ENCODE measurements around the gene DAAM1. TPM values are rescaled to one million over a fixed set of nuclear protein-coding genes. Genes with fewer than 3 reads are reported as not detected.

DAAM1 gene
- total and polyA plus RNA-seq, 3 donors from 2014 or later, result 23.9 to 57.3 (median 54.6) TPM

- DNase-seq, result peak; percentile 60
- Histone ChIP-seq H3K9me3 (no peaks in the 10 kb centered on the region), H3K27ac (peak overlapping the region; percentile 55 to 67), H3K4me1 (peaks cover 55% of the 10 kb centered on the region), H3K4me3 (no peak overlapping the region), H3K36me3 (ENCODE audit: low read depth, missing control alignments) (no peaks in the 10 kb centered on the region), H3K27me3 (no peaks in the 10 kb centered on the region)
- intact Hi-C loops (cut with DNase I; ENCODE audit: low total_unique reads), result no loop called here
- no peak for TF ChIP-seq POLR2A (IDR thresholded peaks at IDR 0.05)
- TF ChIP-seq CTCF (IDR thresholded peaks at IDR 0.05), result no peak
- WGBS, 2 donors, result 22 to 37% methylated on average over 5 of the region's 5 CpGs
These were observed 9.3 kb downstream of the DAAM1 start for GRCh38 chr14:59197695-59198262.

GRCh38 chr14:59199205-59199604, 10.7 kb downstream of the DAAM1 start:
- no peak for TF ChIP-seq POLR2A (IDR thresholded peaks at IDR 0.05)
- no peak for TF ChIP-seq CTCF (IDR thresholded peaks at IDR 0.05)

GRCh38 chr14:59199614-59200013, 11.1 kb downstream of the DAAM1 start:
- H3K9me3 ChIP-seq, result no peaks in the 10 kb centered on the region
- TF ChIP-seq CTCF (IDR thresholded peaks at IDR 0.05) (no peak), POLR2A (IDR thresholded peaks at IDR 0.05) (no peak)
- no peak overlapping the region for H3K4me3 ChIP-seq
- H3K27ac ChIP-seq, result peak overlapping the region; percentile 23 to 46
- H3K4me1 ChIP-seq, result peaks cover 46% of the 10 kb centered on the region
- H3K36me3 ChIP-seq (ENCODE audit: low read depth, missing control alignments), result no peaks in the 10 kb centered on the region
- 73 to 81% methylated on average over 1 of the region's 1 CpG for WGBS, 2 donors
- intact Hi-C loops (cut with DNase I; ENCODE audit: low total_unique reads), result no loop called here
- no peaks in the 10 kb centered on the region for H3K27me3 ChIP-seq
- DNase-seq, result no peak

More at GRCh38 chr14:59199205-59199604, 10.7 kb downstream of the DAAM1 start:
- Histone ChIP-seq H3K27me3 (no peaks in the 10 kb centered on the region), H3K4me1 (peaks cover 46% of the 10 kb centered on the region), H3K9me3 (no peaks in the 10 kb centered on the region), H3K4me3 (no peak overlapping the region), H3K36me3 (ENCODE audit: low read depth, missing control alignments) (no peaks in the 10 kb centered on the region), H3K27ac (peak overlapping the region in 1 of 2 donors; percentile 46)
- WGBS, 2 donors, result 77 to 85% methylated on average over 5 of the region's 5 CpGs
- DNase-seq, result no peak
- intact Hi-C loops (cut with DNase I; ENCODE audit: low total_unique reads), result no loop called here

GRCh38 chr14:59200195-59200594, 11.7 kb downstream of the DAAM1 start:
- H3K4me3 ChIP-seq, result no peak overlapping the region
- H3K36me3 ChIP-seq (ENCODE audit: low read depth, missing control alignments), result no peaks in the 10 kb centered on the region
- TF ChIP-seq CTCF (IDR thresholded peaks at IDR 0.05), result no peak
- no peak for TF ChIP-seq POLR2A (IDR thresholded peaks at IDR 0.05)
- DNase-seq, result no peak
- no peaks in the 10 kb centered on the region for H3K9me3 ChIP-seq
- H3K27me3 ChIP-seq, result no peaks in the 10 kb centered on the region
- H3K4me1 ChIP-seq, result peaks cover 46% of the 10 kb centered on the region
- H3K27ac ChIP-seq, result peak overlapping the region; percentile 23 to 46
- intact Hi-C loops (cut with DNase I; ENCODE audit: low total_unique reads), result no loop called here

- Histone ChIP-seq H3K36me3 (ENCODE audit: low read depth, missing control alignments) (no peaks in the 10 kb centered on the region), H3K4me3 (no peak overlapping the region), H3K27me3 (no peaks in the 10 kb centered on the region), H3K27ac (no peak overlapping the region), H3K9me3 (no peaks in the 10 kb centered on the region), H3K4me1 (peaks cover 28% of the 10 kb centered on the region)
- no peak for TF ChIP-seq POLR2A (IDR thresholded peaks at IDR 0.05)
- WGBS, 2 donors, result 37 to 47% methylated on average over 4 of the region's 4 CpGs
- intact Hi-C loops (cut with DNase I; ENCODE audit: low total_unique reads), result no loop called here
- DNase-seq, result no peak
These were observed 13.6 kb downstream of the DAAM1 start for GRCh38 chr14:59202031-59202430.
